Liver (tissue), 9 donors: ENCODE results near the gene ATP5F1B. TPM values are rescaled to one million over a fixed set of nuclear protein-coding genes. Genes with fewer than 3 reads are reported as not detected.

Source experiments
- DNase-seq: peaks from one replicate; pipeline ENCODE4 v3.0.0-alpha.2; 2017; ENCODE audit warnings: low spot score
- H3K27ac ChIP-seq, 2 donors: one replicate each; pipeline ENCODE4 v1.7.0; 2013; ENCODE audit warnings: inconsistent platforms in 2 of 2, low read length in 2 of 2, control low read depth in 1 of 2, low read depth in 1 of 2, mild to moderate bottlenecking in 1 of 2
- H3K27me3 ChIP-seq, 4 donors: one replicate each; pipeline versions ENCODE4 v1.6.1 to v1.7.0; 2013; ENCODE audit warnings: low read length in 3 of 4, inconsistent platforms in 1 of 4, mild to moderate bottlenecking in 1 of 4, moderate library complexity in 1 of 4; ENCODE audit not compliant: control insufficient read depth in 4 of 4, insufficient read depth in 4 of 4
- H3K36me3 ChIP-seq, 4 donors: one replicate each; pipeline versions ENCODE4 v1.6.1 to v1.7.0; 2013; ENCODE audit warnings: low read length in 3 of 4, mild to moderate bottlenecking in 3 of 4, low read depth in 1 of 4, moderate library complexity in 1 of 4; ENCODE audit not compliant: control insufficient read depth in 4 of 4, insufficient read depth in 3 of 4
- H3K4me1 ChIP-seq, 4 donors: one replicate each; pipeline versions ENCODE4 v1.6.1 to v1.7.0; 2013; ENCODE audit warnings: low read length in 3 of 4, mild to moderate bottlenecking in 3 of 4, moderate library complexity in 1 of 4; ENCODE audit not compliant: control insufficient read depth in 4 of 4, insufficient read depth in 4 of 4
- H3K4me3 ChIP-seq, 3 donors: one replicate each; pipeline versions ENCODE4 v1.6.1 to v1.7.0; 2013; ENCODE audit warnings: low read length in 3 of 3, control low read depth in 1 of 3, low read depth in 1 of 3, mild to moderate bottlenecking in 1 of 3
- H3K9ac ChIP-seq, 2 donors: one replicate each; pipeline ENCODE4 v1.7.0; 2013; ENCODE audit warnings: low read length in 2 of 2, mild to moderate bottlenecking in 2 of 2, moderate library complexity in 2 of 2, control low read depth in 1 of 2, low read depth in 1 of 2
- H3K9me3 ChIP-seq, 4 donors: one replicate each; pipeline versions ENCODE4 v1.6.1 to v1.7.0; 2013; ENCODE audit warnings: low read length in 3 of 4; ENCODE audit not compliant: control insufficient read depth in 4 of 4
- ATF3 ChIP-seq: IDR thresholded peaks from 2 replicates; pipeline ENCODE4 v1.6.1; 2016; ENCODE audit warnings: antibody characterized with exemption
- EGR1 ChIP-seq, 2 donors: IDR thresholded peaks; 2 replicates each; pipeline ENCODE4 v1.6.1; 2016 to 2018; ENCODE audit warnings: antibody characterized with exemption in 2 of 2, low read depth in 2 of 2
- FOXA1 ChIP-seq: IDR thresholded peaks from 2 replicates; pipeline ENCODE4 v1.6.1; 2016; ENCODE audit warnings: antibody characterized with exemption
- FOXA2 ChIP-seq: IDR thresholded peaks from 2 replicates; pipeline ENCODE4 v1.6.1; 2016; ENCODE audit warnings: antibody characterized with exemption
- GABPA ChIP-seq, 2 donors: IDR thresholded peaks in 1 of 2; conservative IDR thresholded peaks in 1 of 2; 2 replicates each; pipeline ENCODE4 v1.6.1; 2016; ENCODE audit warnings: antibody characterized with exemption in 2 of 2, mild to moderate bottlenecking in 1 of 2, moderate library complexity in 1 of 2
- HNF4A ChIP-seq, 2 donors: conservative IDR thresholded peaks; 2 replicates each; pipeline ENCODE4 v1.6.1; 2016; ENCODE audit warnings: antibody characterized with exemption in 2 of 2, mild to moderate bottlenecking in 2 of 2
- HNF4G ChIP-seq: IDR thresholded peaks from 2 replicates; pipeline ENCODE4 v1.6.1; 2016; ENCODE audit warnings: antibody characterized with exemption
- JUND ChIP-seq, 2 donors: IDR thresholded peaks; 2 replicates each; pipeline ENCODE4 v1.6.1; 2016; ENCODE audit warnings: antibody characterized with exemption in 2 of 2
- NR2F2 ChIP-seq: IDR thresholded peaks from 2 replicates; pipeline ENCODE4 v1.6.1; 2016; ENCODE audit warnings: antibody characterized with exemption
- RAD21 ChIP-seq, 2 donors: IDR thresholded peaks; 2 replicates each; pipeline ENCODE4 v1.6.1; 2016; ENCODE audit warnings: antibody characterized with exemption in 2 of 2, mild to moderate bottlenecking in 2 of 2
- RXRA ChIP-seq, 2 donors: IDR thresholded peaks; 2 replicates each; pipeline ENCODE4 v1.6.1; 2017 to 2018; ENCODE audit warnings: antibody characterized with exemption in 2 of 2, mild to moderate bottlenecking in 1 of 2
- SP1 ChIP-seq: IDR thresholded peaks from 2 replicates; pipeline ENCODE4 v1.6.1; 2018; ENCODE audit warnings: antibody characterized with exemption, mild to moderate bottlenecking
- TAF1 ChIP-seq: conservative IDR thresholded peaks from 2 replicates; pipeline ENCODE4 v1.6.1; 2016; ENCODE audit warnings: antibody characterized with exemption, mild to moderate bottlenecking
- YY1 ChIP-seq: IDR thresholded peaks from 2 replicates; pipeline ENCODE4 v1.6.1; 2016; ENCODE audit warnings: antibody characterized with exemption, mild to moderate bottlenecking
- ZBTB33 ChIP-seq: IDR thresholded peaks from 2 replicates; pipeline ENCODE4 v1.6.1; 2016; ENCODE audit warnings: antibody characterized with exemption
- WGBS: extraction: QIAGEN DNeasy Blood & Tissue Kit; methylation state at CpG from one replicate; pipeline ENCODE4 v1.1.7; 2013; 5-methylcytosine and 5-hydroxymethylcytosine counted together
- polyA plus RNA-seq, 2 donors: library from polyadenylated mRNA; stranded (reverse) in 1 of 2; unstranded in 1 of 2; fragments of 200-250 nt in 1 of 2; fragments of >200 nt in 1 of 2; fragmentation: Nextera tagmentation in 1 of 2; extraction: Ambion mirVana in 1 of 2; gene quantifications; one replicate each; pipeline versions ENCODE4 v1.2.1 to v1.2.3, GENCODE V29; 2013 to 2015
- total RNA-seq, 2 donors: library from RNA; depleted of rRNA; stranded (reverse); fragments of >200 nt; gene quantifications; one replicate each; pipeline ENCODE4 v1.2.3, GENCODE V29; 2014
- TF ChIP-seq, protein P1 (sequence below): IDR thresholded peaks from 2 replicates; pipeline ENCODE4 v1.6.1; 2016; ENCODE audit warnings: antibody characterized with exemption, mild to moderate bottlenecking
- TF ChIP-seq, protein P2 (sequence below): IDR thresholded peaks from 2 replicates; pipeline ENCODE4 v1.6.1; 2016; ENCODE audit warnings: antibody characterized with exemption
- TF ChIP-seq, protein P3 (sequence below): fragments of 150-350 bp; IDR thresholded peaks from 2 replicates; pipeline ENCODE4 v1.5.1; 2017; ENCODE audit warnings: improper control_type of control experiment, low read depth, low read length; ENCODE audit not compliant: missing input control
- donor health status: healthy.
- donor health status: healthy.
- donor health status: healthy.
- donor health status: healthy.
- donor health status: healthy.

ATP5F1B gene
- total and polyA plus RNA-seq, 4 donors = 273 to 569 (median 438) TPM

GRCh38 chr12:56694161-56694560 is 48.4 kb upstream of the ATP5F1B start:
- TF ChIP-seq FOXA1 (no peak), YY1 (no peak), ZBTB33 (no peak), EGR1 (IDR thresholded peaks at IDR 0.05; ENCODE audit: low read depth in 2 of 2) (no peak), NR2F2 (no peak), ATF3 (no peak), GABPA (IDR thresholded peaks at IDR 0.05 in 1 of 2, conservative IDR thresholded peaks at IDR 0.05 in 1 of 2) (no peak), RXRA (IDR thresholded peaks at IDR 0.05) (no peak)
- TF ChIP-seq, protein P1, sequence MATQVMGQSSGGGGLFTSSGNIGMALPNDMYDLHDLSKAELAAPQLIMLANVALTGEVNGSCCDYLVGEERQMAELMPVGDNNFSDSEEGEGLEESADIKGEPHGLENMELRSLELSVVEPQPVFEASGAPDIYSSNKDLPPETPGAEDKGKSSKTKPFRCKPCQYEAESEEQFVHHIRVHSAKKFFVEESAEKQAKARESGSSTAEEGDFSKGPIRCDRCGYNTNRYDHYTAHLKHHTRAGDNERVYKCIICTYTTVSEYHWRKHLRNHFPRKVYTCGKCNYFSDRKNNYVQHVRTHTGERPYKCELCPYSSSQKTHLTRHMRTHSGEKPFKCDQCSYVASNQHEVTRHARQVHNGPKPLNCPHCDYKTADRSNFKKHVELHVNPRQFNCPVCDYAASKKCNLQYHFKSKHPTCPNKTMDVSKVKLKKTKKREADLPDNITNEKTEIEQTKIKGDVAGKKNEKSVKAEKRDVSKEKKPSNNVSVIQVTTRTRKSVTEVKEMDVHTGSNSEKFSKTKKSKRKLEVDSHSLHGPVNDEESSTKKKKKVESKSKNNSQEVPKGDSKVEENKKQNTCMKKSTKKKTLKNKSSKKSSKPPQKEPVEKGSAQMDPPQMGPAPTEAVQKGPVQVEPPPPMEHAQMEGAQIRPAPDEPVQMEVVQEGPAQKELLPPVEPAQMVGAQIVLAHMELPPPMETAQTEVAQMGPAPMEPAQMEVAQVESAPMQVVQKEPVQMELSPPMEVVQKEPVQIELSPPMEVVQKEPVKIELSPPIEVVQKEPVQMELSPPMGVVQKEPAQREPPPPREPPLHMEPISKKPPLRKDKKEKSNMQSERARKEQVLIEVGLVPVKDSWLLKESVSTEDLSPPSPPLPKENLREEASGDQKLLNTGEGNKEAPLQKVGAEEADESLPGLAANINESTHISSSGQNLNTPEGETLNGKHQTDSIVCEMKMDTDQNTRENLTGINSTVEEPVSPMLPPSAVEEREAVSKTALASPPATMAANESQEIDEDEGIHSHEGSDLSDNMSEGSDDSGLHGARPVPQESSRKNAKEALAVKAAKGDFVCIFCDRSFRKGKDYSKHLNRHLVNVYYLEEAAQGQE = no peak
- DNase-seq = no peak
- H3K9me3 ChIP-seq = no peaks in the 10 kb centered on the region
- H3K4me1 ChIP-seq = peaks cover 0 to 2% (median 0%) of the 10 kb centered on the region in 4 donors
- H3K27me3 ChIP-seq = no peaks in the 10 kb centered on the region
- no peaks in the 10 kb centered on the region for H3K36me3 ChIP-seq
- 92% methylated on average over 5 of the region's 5 CpGs for WGBS
- H3K4me3 ChIP-seq = no peak overlapping the region
- no peak overlapping the region for H3K27ac ChIP-seq
- no peak overlapping the region for H3K9ac ChIP-seq

- Histone ChIP-seq H3K9me3 (no peaks in the 10 kb centered on the region), H3K27ac (peak overlapping the region; percentile 99 to 100), H3K4me1 (peaks cover 0 to 14% (median 4%) of the 10 kb centered on the region in 4 donors), H3K27me3 (no peaks in the 10 kb centered on the region), H3K4me3 (peak overlapping the region; percentile 56 to 93 (median 59)), H3K9ac (peak overlapping the region; percentile 92 to 93), H3K36me3 (no peaks in the 10 kb centered on the region)
- DNase-seq = no peak
- 2% methylated on average over 7 of the region's 7 CpGs for WGBS
- TF ChIP-seq ATF3 (no peak), ZBTB33 (no peak), GABPA (IDR thresholded peaks at IDR 0.05 in 1 of 2, conservative IDR thresholded peaks at IDR 0.05 in 1 of 2) (no peak), HNF4G (no peak), JUND (IDR thresholded peaks at IDR 0.05) (no peak), EGR1 (IDR thresholded peaks at IDR 0.05; ENCODE audit: low read depth in 2 of 2) (no peak), NR2F2 (no peak), FOXA1 (no peak), YY1 (no peak), HNF4A (conservative IDR thresholded peaks at IDR 0.05) (no peak), FOXA2 (no peak), RXRA (IDR thresholded peaks at IDR 0.05) (no peak), RAD21 (IDR thresholded peaks at IDR 0.05) (no peak), TAF1 (no peak), SP1 (no peak)
- TF ChIP-seq, protein P2, sequence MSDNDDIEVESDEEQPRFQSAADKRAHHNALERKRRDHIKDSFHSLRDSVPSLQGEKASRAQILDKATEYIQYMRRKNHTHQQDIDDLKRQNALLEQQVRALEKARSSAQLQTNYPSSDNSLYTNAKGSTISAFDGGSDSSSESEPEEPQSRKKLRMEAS = no peak
- TF ChIP-seq, protein P3, sequence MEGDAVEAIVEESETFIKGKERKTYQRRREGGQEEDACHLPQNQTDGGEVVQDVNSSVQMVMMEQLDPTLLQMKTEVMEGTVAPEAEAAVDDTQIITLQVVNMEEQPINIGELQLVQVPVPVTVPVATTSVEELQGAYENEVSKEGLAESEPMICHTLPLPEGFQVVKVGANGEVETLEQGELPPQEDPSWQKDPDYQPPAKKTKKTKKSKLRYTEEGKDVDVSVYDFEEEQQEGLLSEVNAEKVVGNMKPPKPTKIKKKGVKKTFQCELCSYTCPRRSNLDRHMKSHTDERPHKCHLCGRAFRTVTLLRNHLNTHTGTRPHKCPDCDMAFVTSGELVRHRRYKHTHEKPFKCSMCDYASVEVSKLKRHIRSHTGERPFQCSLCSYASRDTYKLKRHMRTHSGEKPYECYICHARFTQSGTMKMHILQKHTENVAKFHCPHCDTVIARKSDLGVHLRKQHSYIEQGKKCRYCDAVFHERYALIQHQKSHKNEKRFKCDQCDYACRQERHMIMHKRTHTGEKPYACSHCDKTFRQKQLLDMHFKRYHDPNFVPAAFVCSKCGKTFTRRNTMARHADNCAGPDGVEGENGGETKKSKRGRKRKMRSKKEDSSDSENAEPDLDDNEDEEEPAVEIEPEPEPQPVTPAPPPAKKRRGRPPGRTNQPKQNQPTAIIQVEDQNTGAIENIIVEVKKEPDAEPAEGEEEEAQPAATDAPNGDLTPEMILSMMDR = no peak
- TF ChIP-seq, protein P1 = no peak
Observed at GRCh38 chr12:56688846-56689109, 43.0 kb upstream of the ATP5F1B start.
